Osteoblast (primary cell): Measurements from ENCODE around the gene LRRK1. TPM values are rescaled to one million over a fixed set of nuclear protein-coding genes. Genes with fewer than 3 reads are reported as not detected.

Experiments used
- DNase-seq: peaks from one replicate; pipeline ENCODE4 v3.0.0; 2011; ENCODE audit warnings: low spot score, mixed read lengths; ENCODE audit not compliant: insufficient read length; ENCODE audit errors: missing footprints
- H2AFZ ChIP-seq: 2 replicates; pipeline ENCODE4 v1.6.0; 2011; ENCODE audit warnings: mild to moderate bottlenecking, low read length
- H3K27ac ChIP-seq: 2 replicates; pipeline ENCODE4 v1.5.1; 2011; ENCODE audit warnings: mild to moderate bottlenecking, low read depth, low read length, moderate library complexity
- H3K27me3 ChIP-seq: 2 replicates; pipeline ENCODE4 v1.6.0; 2012; ENCODE audit warnings: mild to moderate bottlenecking, control low read depth, inconsistent platforms, low read length, moderate library complexity; ENCODE audit not compliant: insufficient read depth
- H3K36me3 ChIP-seq: 2 replicates; pipeline ENCODE4 v1.5.1; 2011; ENCODE audit warnings: mild to moderate bottlenecking, low read length, control low read depth, moderate library complexity; ENCODE audit not compliant: insufficient read depth
- H3K4me1 ChIP-seq: 2 replicates; pipeline ENCODE4 v1.5.1; 2011; ENCODE audit warnings: mild to moderate bottlenecking, low read length, control low read depth, moderate library complexity; ENCODE audit not compliant: insufficient read depth
- H3K4me2 ChIP-seq: 2 replicates; pipeline ENCODE4 v1.6.0; 2011; ENCODE audit warnings: mild to moderate bottlenecking, low read length; ENCODE audit not compliant: insufficient read depth
- H3K4me3 ChIP-seq: fragments of 200-600 bp; sonication (generic); 3 replicates; pipeline ENCODE4 v1.5.1; 2012; ENCODE audit warnings: mild to moderate bottlenecking, low read length, inconsistent platforms; ENCODE audit not compliant: insufficient read depth
- H3K79me2 ChIP-seq: 2 replicates; pipeline ENCODE4 v1.6.0; 2012; ENCODE audit warnings: mild to moderate bottlenecking, low read length, control low read depth, inconsistent platforms; ENCODE audit not compliant: insufficient read depth
- H3K9me3 ChIP-seq: 2 replicates; pipeline ENCODE4 v1.5.1; 2011; ENCODE audit warnings: low read depth, low read length, control low read depth
- H4K20me1 ChIP-seq: 2 replicates; pipeline ENCODE4 v1.6.0; 2012; ENCODE audit warnings: mild to moderate bottlenecking, low read length, control low read depth; ENCODE audit not compliant: insufficient read depth
- total RNA-seq: library from RNA; depleted of rRNA; stranded (reverse); fragments of >200 nt; gene quantifications from 2 replicates; pipeline ENCODE4 v1.2.3, GENCODE V29; 2012
- TF ChIP-seq, protein P1 (sequence below): IDR thresholded peaks from 2 replicates; pipeline ENCODE4 v1.5.1; 2011; ENCODE audit warnings: mild to moderate bottlenecking, low read depth, low read length, moderate library complexity; ENCODE audit errors: extremely low read depth

Gene LRRK1
- total RNA-seq, 1 donor = 15.2 TPM

DNA sequence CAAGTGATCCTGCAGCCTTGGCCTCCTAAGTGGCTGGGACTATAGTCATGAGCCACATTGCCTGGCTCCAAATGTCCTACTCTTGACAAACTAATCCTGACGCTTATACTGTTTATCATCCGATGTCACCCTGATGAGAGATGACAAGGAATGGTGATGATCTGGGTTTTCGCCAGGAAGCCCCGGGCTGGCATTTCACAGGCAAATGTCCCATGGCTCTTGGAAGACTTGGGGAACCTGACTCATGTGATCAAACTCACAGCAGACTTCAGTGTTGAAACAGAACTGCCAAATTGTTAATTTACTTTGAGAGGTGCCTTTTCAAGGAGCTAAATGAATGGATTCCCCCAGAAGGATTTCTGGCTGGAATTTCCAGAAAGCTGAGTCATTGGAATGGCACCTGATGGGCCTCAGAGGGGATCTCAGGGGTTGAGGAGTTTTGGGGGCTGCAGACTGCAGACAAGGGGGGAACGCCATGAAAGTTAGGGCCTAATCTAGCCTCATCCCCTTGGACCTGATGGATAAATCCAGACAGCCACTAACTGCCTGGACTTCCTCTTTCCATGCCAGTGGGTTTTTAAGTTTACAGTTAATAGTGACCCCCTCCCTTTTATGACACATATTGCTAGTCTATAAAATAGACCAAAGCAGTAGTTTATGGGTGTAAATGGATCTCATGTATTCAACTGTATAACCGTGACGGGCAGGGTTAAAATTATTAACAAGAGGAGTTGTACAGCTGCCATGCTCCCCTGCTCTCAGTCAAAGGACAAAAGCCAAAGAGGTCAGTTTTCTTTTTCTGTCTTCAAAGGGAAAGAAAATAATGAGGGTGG is 186.1 kb downstream of the LRRK1 start:
- peak; percentile 82 for DNase-seq
- Histone ChIP-seq H4K20me1 (no peaks in the 10 kb centered on the region), H3K4me2 (no peak overlapping the region), H3K4me1 (no peaks in the 10 kb centered on the region), H2AFZ (no peak overlapping the region), H3K79me2 (no peaks in the 10 kb centered on the region), H3K9me3 (no peaks in the 10 kb centered on the region), H3K36me3 (no peaks in the 10 kb centered on the region), H3K4me3 (no peak overlapping the region), H3K27me3 (no peaks in the 10 kb centered on the region), H3K27ac (no peak overlapping the region)
- TF ChIP-seq, protein P1, sequence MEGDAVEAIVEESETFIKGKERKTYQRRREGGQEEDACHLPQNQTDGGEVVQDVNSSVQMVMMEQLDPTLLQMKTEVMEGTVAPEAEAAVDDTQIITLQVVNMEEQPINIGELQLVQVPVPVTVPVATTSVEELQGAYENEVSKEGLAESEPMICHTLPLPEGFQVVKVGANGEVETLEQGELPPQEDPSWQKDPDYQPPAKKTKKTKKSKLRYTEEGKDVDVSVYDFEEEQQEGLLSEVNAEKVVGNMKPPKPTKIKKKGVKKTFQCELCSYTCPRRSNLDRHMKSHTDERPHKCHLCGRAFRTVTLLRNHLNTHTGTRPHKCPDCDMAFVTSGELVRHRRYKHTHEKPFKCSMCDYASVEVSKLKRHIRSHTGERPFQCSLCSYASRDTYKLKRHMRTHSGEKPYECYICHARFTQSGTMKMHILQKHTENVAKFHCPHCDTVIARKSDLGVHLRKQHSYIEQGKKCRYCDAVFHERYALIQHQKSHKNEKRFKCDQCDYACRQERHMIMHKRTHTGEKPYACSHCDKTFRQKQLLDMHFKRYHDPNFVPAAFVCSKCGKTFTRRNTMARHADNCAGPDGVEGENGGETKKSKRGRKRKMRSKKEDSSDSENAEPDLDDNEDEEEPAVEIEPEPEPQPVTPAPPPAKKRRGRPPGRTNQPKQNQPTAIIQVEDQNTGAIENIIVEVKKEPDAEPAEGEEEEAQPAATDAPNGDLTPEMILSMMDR = no peak

DNA sequence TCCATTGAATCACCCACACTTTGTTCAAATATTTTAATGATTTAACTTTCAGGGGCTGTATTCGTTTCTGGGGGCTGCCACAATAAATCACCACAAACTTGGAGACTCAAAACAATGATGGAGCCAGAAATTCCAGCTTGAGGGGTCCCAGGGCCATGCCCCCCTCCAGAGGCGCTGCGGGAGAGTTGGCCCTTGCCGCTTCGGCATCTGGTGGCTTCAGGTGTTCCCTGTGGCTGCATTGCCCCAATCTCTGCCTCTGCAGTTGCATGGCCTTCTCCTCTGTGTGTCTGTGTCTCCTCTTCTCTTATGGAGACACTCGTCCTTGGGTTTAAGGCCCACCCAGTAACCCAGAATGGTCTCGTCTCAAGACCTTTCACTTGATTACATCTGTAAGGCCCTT is 187.9 kb downstream of the LRRK1 start:
- Histone ChIP-seq H3K4me2 (no peak overlapping the region), H3K79me2 (no peaks in the 10 kb centered on the region), H3K27ac (no peak overlapping the region), H3K4me3 (no peak overlapping the region), H4K20me1 (no peaks in the 10 kb centered on the region), H2AFZ (no peak overlapping the region), H3K9me3 (no peaks in the 10 kb centered on the region), H3K36me3 (no peaks in the 10 kb centered on the region), H3K27me3 (no peaks in the 10 kb centered on the region), H3K4me1 (no peaks in the 10 kb centered on the region)
- TF ChIP-seq, protein P1 = no peak
- no peak for DNase-seq

GRCh38 chr15:101107625-101108460 is 188.7 kb downstream of the LRRK1 start:
- peak; percentile 52 for DNase-seq
- H4K20me1 ChIP-seq = no peaks in the 10 kb centered on the region
- no peak overlapping the region for H3K4me2 ChIP-seq
- TF ChIP-seq, protein P1 = no peak
- H2AFZ ChIP-seq = no peak overlapping the region
- H3K27me3 ChIP-seq = no peaks in the 10 kb centered on the region
- H3K4me3 ChIP-seq = no peak overlapping the region
- H3K27ac ChIP-seq = no peak overlapping the region
- H3K4me1 ChIP-seq = no peaks in the 10 kb centered on the region
- H3K36me3 ChIP-seq = no peaks in the 10 kb centered on the region
- no peaks in the 10 kb centered on the region for H3K79me2 ChIP-seq
- H3K9me3 ChIP-seq = no peaks in the 10 kb centered on the region

- no peak overlapping the region for H3K27ac ChIP-seq
- no peak overlapping the region for H3K4me3 ChIP-seq
- H3K36me3 ChIP-seq = no peaks in the 10 kb centered on the region
- no peak overlapping the region for H3K4me2 ChIP-seq
- no peaks in the 10 kb centered on the region for H3K79me2 ChIP-seq
- no peaks in the 10 kb centered on the region for H4K20me1 ChIP-seq
- H3K9me3 ChIP-seq = no peaks in the 10 kb centered on the region
- TF ChIP-seq, protein P1 = no peak
- no peaks in the 10 kb centered on the region for H3K4me1 ChIP-seq
- H3K27me3 ChIP-seq = no peaks in the 10 kb centered on the region
- H2AFZ ChIP-seq = no peak overlapping the region
- peak; percentile 44 for DNase-seq
These were observed 189.3 kb downstream of the LRRK1 start for GRCh38 chr15:101108461-101108775.
